H1 (cell line): ENCODE data around the gene DNAJC7. TPM values are rescaled to one million over a fixed set of nuclear protein-coding genes. Genes with fewer than 3 reads are reported as not detected.

Experiments
- CTCF ChIA-PET: fragments of 300-600 bp; sonication (Branson Sonifier 250); formaldehyde crosslinking; loops from one replicate; lab custom pipeline; 2021; ENCODE audit not compliant: partially characterized antibody; lab: Charles Lee
- POLR2A ChIA-PET: fragments of 300-600 bp; sonication (Branson Sonifier 250); formaldehyde crosslinking; loops from one replicate; lab custom pipeline; 2021; ENCODE audit warnings: inconsistent platforms; ENCODE audit not compliant: partially characterized antibody; lab: Charles Lee
- DNase-seq, 2 experiments: peaks; one replicate each; pipeline versions ENCODE4 v3.0.0 to v3.0.0-alpha.2; 2010 to 2022; ENCODE audit warnings: low spot score in 2 of 2, low read depth in 1 of 2, mixed read lengths in 1 of 2
- FAIRE-seq: peaks from 2 replicates; lab custom pipeline; 2011; peaks lifted over from hg19 to GRCh38; lab: Jason Lieb, UNC
- H2AFZ ChIP-seq: 2 replicates; pipeline ENCODE4 v1.8.1; 2012; ENCODE audit warnings: low read length, inconsistent platforms
- H2AK5ac ChIP-seq: 2 replicates; pipeline ENCODE4 v1.6.1; 2013; ENCODE audit warnings: low read depth, low read length
- H2BK120ac ChIP-seq: replicated peaks from 2 replicates; pipeline ENCODE3; 2013; ENCODE audit warnings: low read depth, low read length, inconsistent platforms
- H2BK12ac ChIP-seq: 2 replicates; pipeline ENCODE4 v1.6.1; 2013; ENCODE audit warnings: low read depth, low read length
- H2BK15ac ChIP-seq: 2 replicates; pipeline ENCODE4 v1.6.1; 2013; ENCODE audit warnings: low read length
- H2BK20ac ChIP-seq: 2 replicates; pipeline ENCODE4 v1.6.1; 2013; ENCODE audit warnings: low read length
- H2BK5ac ChIP-seq: 2 replicates; pipeline ENCODE4 v1.6.1; 2013; ENCODE audit warnings: low read depth, low read length
- H3K14ac ChIP-seq: 2 replicates; pipeline ENCODE4 v1.6.1; 2013; ENCODE audit warnings: inconsistent platforms; ENCODE audit not compliant: insufficient read length
- H3K18ac ChIP-seq: 2 replicates; pipeline ENCODE4 v1.6.1; 2013; ENCODE audit warnings: low read length; ENCODE audit errors: extremely low read depth
- H3K23ac ChIP-seq: 2 replicates; pipeline ENCODE4 v1.6.1; 2013; ENCODE audit warnings: inconsistent platforms; ENCODE audit not compliant: insufficient read length
- H3K23me2 ChIP-seq: 2 replicates; pipeline ENCODE4 v1.6.1; 2013; ENCODE audit warnings: low read depth, low read length
- H3K27ac ChIP-seq: 2 replicates; pipeline ENCODE4 v1.6.1; 2011; ENCODE audit warnings: low read depth, low read length, inconsistent platforms
- H3K27me3 ChIP-seq, 4 experiments: replicated peaks in 1 of 4; 1 replicate in 1 of 4; 2 replicates in 3 of 4; pipeline versions ENCODE4 v1.6.1 to v1.8.1; 2011 to 2013; ENCODE audit warnings: low read length in 3 of 4, mild to moderate bottlenecking in 3 of 4, inconsistent platforms in 2 of 4, mixed read lengths in 2 of 4, moderate library complexity in 1 of 4; ENCODE audit not compliant: control insufficient read depth in 3 of 4, insufficient read depth in 3 of 4; ENCODE audit errors: extremely low read depth in 1 of 4
- H3K36me3 ChIP-seq, 4 experiments: 2 replicates each; pipeline versions ENCODE4 v1.6.1 to v1.8.1; 2011 to 2013; ENCODE audit warnings: mild to moderate bottlenecking in 4 of 4, low read length in 3 of 4, moderate library complexity in 2 of 4, control low read depth in 1 of 4, inconsistent platforms in 1 of 4; ENCODE audit not compliant: insufficient read depth in 4 of 4, control insufficient read depth in 2 of 4
- H3K4ac ChIP-seq: replicated peaks from 2 replicates; pipeline ENCODE3; 2013; ENCODE audit warnings: low read length, low read depth, mixed read lengths, inconsistent platforms; ENCODE audit not compliant: insufficient read length
- H3K4me1 ChIP-seq, 4 experiments: replicated peaks in 1 of 4; 1 replicate in 1 of 4; 2 replicates in 3 of 4; pipeline versions ENCODE4 v1.6.1 to v1.8.1; 2011 to 2013; ENCODE audit warnings: low read length in 3 of 4, inconsistent platforms in 2 of 4, mixed read lengths in 1 of 4; ENCODE audit not compliant: insufficient read depth in 4 of 4, control insufficient read depth in 3 of 4
- H3K4me2 ChIP-seq, 2 experiments: 2 replicates each; pipeline versions ENCODE4 v1.6.1 to v1.8.1; 2011 to 2013; ENCODE audit warnings: low read depth in 2 of 2, low read length in 2 of 2, control low read depth in 1 of 2, inconsistent platforms in 1 of 2, mild to moderate bottlenecking in 1 of 2; ENCODE audit not compliant: insufficient read depth in 1 of 2
- H3K4me3 ChIP-seq, 4 experiments: fragments of 200-600, 300-600 bp in 1 of 4; sonication (generic), shearing (Covaris generic), sonication (Bioruptor Twin) in 1 of 4; 2 replicates each; pipeline versions ENCODE4 v1.5.1 to v1.8.1; 2011 to 2016; ENCODE audit warnings: low read length in 4 of 4, low read depth in 3 of 4, control low read depth in 2 of 4, inconsistent platforms in 2 of 4, mild to moderate bottlenecking in 2 of 4, mixed read lengths in 1 of 4, moderate library complexity in 1 of 4; ENCODE audit not compliant: insufficient read depth in 2 of 4; ENCODE audit errors: extremely low read depth in 1 of 4
- H3K56ac ChIP-seq: replicated peaks from 2 replicates; pipeline ENCODE3; 2013; ENCODE audit warnings: low read depth, mild to moderate bottlenecking, mixed read lengths, low read length, inconsistent platforms; ENCODE audit not compliant: insufficient read length
- H3K79me1 ChIP-seq: 2 replicates; pipeline ENCODE4 v1.6.1; 2013; ENCODE audit warnings: low read depth, low read length, control low read depth
- H3K79me2 ChIP-seq, 2 experiments: 2 replicates each; pipeline versions ENCODE4 v1.6.1 to v1.8.1; 2012 to 2013; ENCODE audit warnings: low read length in 2 of 2, mild to moderate bottlenecking in 2 of 2, inconsistent platforms in 1 of 2; ENCODE audit not compliant: insufficient read depth in 2 of 2, control insufficient read depth in 1 of 2
- H3K9ac ChIP-seq, 4 experiments: replicated peaks in 1 of 4; 1 replicate in 1 of 4; 2 replicates in 3 of 4; pipeline versions ENCODE4 v1.6.1 to v1.8.1; 2011 to 2013; ENCODE audit warnings: low read depth in 3 of 4, low read length in 3 of 4, control low read depth in 2 of 4, mild to moderate bottlenecking in 2 of 4, moderate library complexity in 2 of 4, inconsistent platforms in 1 of 4; ENCODE audit errors: extremely low read depth in 1 of 4
- H3K9me3 ChIP-seq, 2 experiments: 2 replicates each; pipeline versions ENCODE4 v1.6.1 to v1.8.1; 2012 to 2013; ENCODE audit warnings: mild to moderate bottlenecking in 2 of 2, moderate library complexity in 2 of 2, control low read depth in 1 of 2, inconsistent platforms in 1 of 2, low read depth in 1 of 2, low read length in 1 of 2, mixed read lengths in 1 of 2; ENCODE audit not compliant: insufficient read depth in 2 of 2
- H4K20me1 ChIP-seq, 2 experiments: replicated peaks in 1 of 2; 2 replicates each; pipeline versions ENCODE3 to v1.8.1; 2011 to 2013; ENCODE audit warnings: inconsistent platforms in 2 of 2, low read length in 2 of 2, mild to moderate bottlenecking in 1 of 2; ENCODE audit not compliant: insufficient read depth in 2 of 2, control insufficient read depth in 1 of 2
- H4K5ac ChIP-seq: 2 replicates; pipeline ENCODE4 v1.6.1; 2013; ENCODE audit warnings: low read length, low read depth, mixed read lengths, inconsistent platforms; ENCODE audit not compliant: insufficient read length
- H4K8ac ChIP-seq: 2 replicates; pipeline ENCODE4 v1.8.0; 2013; ENCODE audit warnings: mild to moderate bottlenecking, moderate library complexity, low read length, inconsistent platforms; ENCODE audit not compliant: insufficient read depth; ENCODE audit errors: extremely low read depth
- H4K91ac ChIP-seq: replicated peaks from 2 replicates; pipeline ENCODE3; 2013; ENCODE audit warnings: low read length, mixed read lengths, inconsistent platforms; ENCODE audit not compliant: insufficient read length
- BACH1 ChIP-seq: IDR thresholded peaks from 2 replicates; pipeline ENCODE4 v1.6.1; 2012; ENCODE audit warnings: low read length, improper control_type of control experiment
- BRCA1 ChIP-seq: IDR thresholded peaks from 2 replicates; pipeline ENCODE4 v1.6.1; 2012; ENCODE audit warnings: low read depth, low read length, improper control_type of control experiment
- CEBPB ChIP-seq: IDR thresholded peaks from 2 replicates; pipeline ENCODE4 v1.6.1; 2012; ENCODE audit warnings: low read depth, low read length
- EGR1 ChIP-seq: IDR thresholded peaks from 2 replicates; pipeline ENCODE4 v1.6.1; 2011; ENCODE audit warnings: low read depth, low read length, borderline replicate concordance
- KDM5A ChIP-seq: fragments of 200-600 bp; IDR thresholded peaks from 2 replicates; pipeline ENCODE4 v1.7.1; 2012; ENCODE audit warnings: mild to moderate bottlenecking, low read length, inconsistent platforms, mixed read lengths
- MAX ChIP-seq: IDR thresholded peaks from 2 replicates; pipeline ENCODE4 v1.6.1; 2012; ENCODE audit warnings: inconsistent platforms
- RBBP5 ChIP-seq: IDR thresholded peaks from 2 replicates; pipeline ENCODE4 v1.7.1; 2012; ENCODE audit warnings: low read depth, mild to moderate bottlenecking, inconsistent platforms, low read length, moderate library complexity, borderline replicate concordance
- RNF2 ChIP-seq: fragments of 200-900, 300-1000 bp; sonication (generic); IDR thresholded peaks from 2 replicates; pipeline ENCODE4 v1.7.1; 2016; ENCODE audit warnings: borderline replicate concordance, low read depth, mild to moderate bottlenecking, antibody characterized with exemption, low read length; ENCODE audit not compliant: poor library complexity, severe bottlenecking; ENCODE audit errors: missing control alignments
- SP4 ChIP-seq: IDR thresholded peaks from 2 replicates; pipeline ENCODE4 v1.6.1; 2012; ENCODE audit warnings: low read length, inconsistent platforms
- SRF ChIP-seq: IDR thresholded peaks from 2 replicates; pipeline ENCODE4 v1.6.1; 2011; ENCODE audit warnings: mild to moderate bottlenecking, low read depth, low read length, moderate library complexity
- SUZ12 ChIP-seq: fragments of 200-600 bp; sonication (generic); IDR thresholded peaks from 2 replicates; pipeline ENCODE4 v1.6.1; 2012; ENCODE audit warnings: mild to moderate bottlenecking, inconsistent platforms, low read length, moderate library complexity, mixed read lengths
- WGBS, 2 experiments: shearing (Covaris generic) in 1 of 2; methylation state at CpG; one replicate each; pipeline versions ENCODE4 v1.1.6 to v1.1.7; 2013 to 2015; ENCODE audit warnings: low lambda C conversion rate in 2 of 2, mixed read lengths in 2 of 2, inconsistent platforms in 1 of 2, low coverage in 1 of 2, missing lambda C conversion rate in 1 of 2; ENCODE audit not compliant: insufficient replicate concordance in 2 of 2, insufficient coverage in 1 of 2, insufficient read length in 1 of 2; ENCODE audit errors: extremely low coverage in 1 of 2, missing lambda C conversion rate in 1 of 2; 5-methylcytosine and 5-hydroxymethylcytosine counted together
- polyA plus RNA-seq, 7 experiments: library from polyadenylated mRNA; depleted of rRNA in 3 of 7; stranded (reverse) in 5 of 7; unstranded in 2 of 7; fragments of >200 nt in 5 of 7; fragments of 200-250 nt in 2 of 7; gene quantifications; 1 replicate in 5 of 7; 2 replicates in 1 of 7; 4 replicates in 1 of 7; pipeline versions ENCODE4 v1.2.1 to v1.2.3, GENCODE V29; 2011 to 2013; ENCODE audit warnings: missing spikeins in 2 of 7, mixed read lengths in 2 of 7
- total RNA-seq: library from RNA; stranded (reverse); fragmentation: NEBNext Ultra II Directional; extraction: Animal tissue kit (Norgen Biotek cat#: 25700); gene quantifications from 2 replicates; pipeline ENCODE4 v1.2.1, GENCODE V29; 2021

DNAJC7 gene
- total and polyA plus RNA-seq, 2 of the 8 experiments (the other 6 are each of a cell fraction or from before 2014, with no cell fraction given): 31.0 to 148 TPM

- H2BK5ac ChIP-seq: no peak overlapping the region; the same call in 1 of the 2 replicates
- H4K5ac ChIP-seq: no peak overlapping the region
- H3K36me3 ChIP-seq: no peaks in the 10 kb centered on the region
- DNase-seq (no peak), FAIRE-seq (no peak)
- POLR2A ChIA-PET: interaction anchor here (1.2 kb wide), 1 partner anchor 18 kb away, joined by 4 read pairs; no protein-coding TSS in a partner anchor
- H3K4me2 ChIP-seq: no peak overlapping the region
- no peak overlapping the region for H3K18ac ChIP-seq
- H3K9me3 ChIP-seq: no peaks in the 10 kb centered on the region
- H3K79me2 ChIP-seq: no peaks in the 10 kb centered on the region
- no peak overlapping the region for H3K14ac ChIP-seq
- no peaks in the 10 kb centered on the region for H3K79me1 ChIP-seq
- no peaks in the 10 kb centered on the region for H3K27me3 ChIP-seq
- no peak overlapping the region for H2BK15ac ChIP-seq
- CTCF ChIA-PET: interaction anchor here (1.3 kb wide), 2 partner anchors 10 to 16 kb away, joined by 3 read pairs; no protein-coding TSS in a partner anchor
- no peak overlapping the region for H3K9ac ChIP-seq
- H4K20me1 ChIP-seq: no peaks in the 10 kb centered on the region
- no peak overlapping the region for H2BK120ac ChIP-seq
- no peak overlapping the region for H2AK5ac ChIP-seq
- H3K23me2 ChIP-seq: 0 out of 2 replicates have a peak, but pooled peaks cover 2% of the 10 kb centered on the region
- no peak overlapping the region for H4K91ac ChIP-seq
- no peak overlapping the region for H3K27ac ChIP-seq
- no peak overlapping the region for H3K4me3 ChIP-seq
- no peak overlapping the region for H3K4ac ChIP-seq
- TF ChIP-seq EGR1: no peak
- TF ChIP-seq SRF: no peak
- TF ChIP-seq SP4: no peak
- no peak for TF ChIP-seq KDM5A
- TF ChIP-seq BRCA1: no peak
- no peak for TF ChIP-seq RBBP5
- TF ChIP-seq MAX: no peak
- no peak for TF ChIP-seq RNF2
- no peak for TF ChIP-seq CEBPB
- TF ChIP-seq BACH1: no peak
- TF ChIP-seq SUZ12: no peak
- no peak overlapping the region for H2BK20ac ChIP-seq
- no peak overlapping the region for H2AFZ ChIP-seq
- 92% methylated on average over 8 of the region's 8 CpGs; no CpG with 5 or more reads in 1 of the 2 experiments for WGBS, 2 experiments
- H2BK12ac ChIP-seq: no peak overlapping the region
- no peak overlapping the region for H3K56ac ChIP-seq
- H4K8ac ChIP-seq: peak overlapping the region; percentile 18; the same call in 1 of the 2 replicates
- no peak overlapping the region for H3K23ac ChIP-seq
- no peaks in the 10 kb centered on the region for H3K4me1 ChIP-seq
Observed at GRCh38 chr17:41942626-41943373, 74.4 kb downstream of the DNAJC7 start.
